Left ventricle myocardium inferior (tissue), 1 donor: ENCODE results near the gene KAZN. TPM values are rescaled to one million over a fixed set of nuclear protein-coding genes. Genes with fewer than 3 reads are reported as not detected.

Experiments
- DNase-seq: peaks from one replicate; pipeline ENCODE4 v3.0.0-alpha.2; 2020
- H3K27ac ChIP-seq: fragments of 200-600 bp; replicated peaks from 2 replicates; pipeline ENCODE4 v1.8.0; 2021
- H3K27me3 ChIP-seq: fragments of 200-600 bp; 2 replicates; pipeline ENCODE4 v1.8.0; 2021; ENCODE audit warnings: low read depth
- H3K36me3 ChIP-seq: fragments of 200-600 bp; 2 replicates; pipeline ENCODE4 v1.8.0; 2021
- H3K4me1 ChIP-seq: fragments of 200-600 bp; 2 replicates; pipeline ENCODE4 v1.8.0; 2021
- H3K4me3 ChIP-seq: fragments of 200-600 bp; 2 replicates; pipeline ENCODE4 v1.8.0; 2021; ENCODE audit warnings: mild to moderate bottlenecking, moderate library complexity
- H3K9me3 ChIP-seq: fragments of 200-600 bp; replicated peaks from 2 replicates; pipeline ENCODE4 v1.8.0; 2021
- CTCF ChIP-seq: fragments of 200-600 bp; IDR thresholded peaks from 2 replicates; pipeline ENCODE4 v1.8.0; 2021; ENCODE audit warnings: antibody characterized with exemption, mild to moderate bottlenecking, borderline replicate concordance
- intact Hi-C: fragments of 100-400 bp; cut with micrococcal nuclease; formaldehyde crosslinking; loops from one replicate; pipeline ENCODE4 v1.11.0; 2022
- total RNA-seq: library from RNA; stranded (reverse); fragmentation: NEBNext Ultra II Directional; extraction: Animal tissue kit (Norgen Biotek cat#: 25700); gene quantifications from one replicate; pipeline ENCODE4 v1.2.1, GENCODE V29; 2021
- donor health status: DM: no; HTN: yes; CAD: no; lungs with severe emphysema.

The KAZN gene
- total RNA-seq, 1 donor from 2014 or later = 2.2 TPM

- H3K4me3 ChIP-seq = no peak overlapping the region
- DNase-seq = no peak
- no peaks in the 10 kb centered on the region for H3K36me3 ChIP-seq
- no peak overlapping the region for H3K27ac ChIP-seq
- H3K4me1 ChIP-seq = no peaks in the 10 kb centered on the region
- TF ChIP-seq CTCF = no peak
- H3K9me3 ChIP-seq = no peaks in the 10 kb centered on the region
- H3K27me3 ChIP-seq = peaks cover 78% of the 10 kb centered on the region
- intact Hi-C loops = no loop called here
Measured at GRCh38 chr1:14634486-14634885, 36.0 kb downstream of the KAZN start.

- peaks cover 69% of the 10 kb centered on the region for H3K27me3 ChIP-seq
- intact Hi-C loops = no loop called here
- H3K27ac ChIP-seq = no peak overlapping the region
- no peak overlapping the region for H3K4me3 ChIP-seq
- H3K4me1 ChIP-seq = no peaks in the 10 kb centered on the region
- no peaks in the 10 kb centered on the region for H3K9me3 ChIP-seq
- no peak for TF ChIP-seq CTCF
- no peaks in the 10 kb centered on the region for H3K36me3 ChIP-seq
- DNase-seq = no peak
Measured at GRCh38 chr1:14635421-14635820, 36.9 kb downstream of the KAZN start.

- H3K27me3 ChIP-seq = peaks cover 52% of the 10 kb centered on the region
- no peak overlapping the region for H3K4me3 ChIP-seq
- no peaks in the 10 kb centered on the region for H3K36me3 ChIP-seq
- TF ChIP-seq CTCF = no peak
- H3K4me1 ChIP-seq = no peaks in the 10 kb centered on the region
- DNase-seq = no peak
- intact Hi-C loops = no loop called here
- peaks cover 3% of the 10 kb centered on the region for H3K9me3 ChIP-seq
- H3K27ac ChIP-seq = no peak overlapping the region
Measured at GRCh38 chr1:14636897-14637632, 38.6 kb downstream of the KAZN start.

GRCh38 chr1:14639291-14640050, 41.0 kb downstream of the KAZN start:
- Histone ChIP-seq H3K36me3 (no peaks in the 10 kb centered on the region), H3K27me3 (peaks cover 30% of the 10 kb centered on the region), H3K27ac (no peak overlapping the region), H3K4me1 (no peaks in the 10 kb centered on the region), H3K4me3 (no peak overlapping the region), H3K9me3 (peaks cover 27% of the 10 kb centered on the region)
- no peak for DNase-seq
- TF ChIP-seq CTCF = no peak
- intact Hi-C loops = no loop called here

- DNase-seq = no peak
- Histone ChIP-seq H3K9me3 (peaks cover 40% of the 10 kb centered on the region), H3K27me3 (peaks cover 15% of the 10 kb centered on the region), H3K4me1 (no peaks in the 10 kb centered on the region), H3K36me3 (no peaks in the 10 kb centered on the region), H3K4me3 (no peak overlapping the region), H3K27ac (no peak overlapping the region)
- no peak for TF ChIP-seq CTCF
- intact Hi-C loops = no loop called here
Measured at GRCh38 chr1:14642712-14643111, 44.2 kb downstream of the KAZN start.
